NCI-H460 (cell line): Measurements from ENCODE around the gene VAV2. TPM values are rescaled to one million over a fixed set of nuclear protein-coding genes. Genes with fewer than 3 reads are reported as not detected.

Experiments
- DNase-seq: peaks from one replicate; pipeline ENCODE4 v3.0.0-alpha.2; 2016; ENCODE audit warnings: low read depth; ENCODE audit errors: extremely low read depth
- total RNA-seq: library from RNA; depleted of rRNA; stranded (reverse); fragments of >200 nt; shearing (Covaris generic); gene quantifications from 2 replicates; pipeline ENCODE4 v1.2.3, GENCODE V29; 2014

The VAV2 gene
- total RNA-seq, 1 experiment from 2014 or later = 6.0 TPM

DNA sequence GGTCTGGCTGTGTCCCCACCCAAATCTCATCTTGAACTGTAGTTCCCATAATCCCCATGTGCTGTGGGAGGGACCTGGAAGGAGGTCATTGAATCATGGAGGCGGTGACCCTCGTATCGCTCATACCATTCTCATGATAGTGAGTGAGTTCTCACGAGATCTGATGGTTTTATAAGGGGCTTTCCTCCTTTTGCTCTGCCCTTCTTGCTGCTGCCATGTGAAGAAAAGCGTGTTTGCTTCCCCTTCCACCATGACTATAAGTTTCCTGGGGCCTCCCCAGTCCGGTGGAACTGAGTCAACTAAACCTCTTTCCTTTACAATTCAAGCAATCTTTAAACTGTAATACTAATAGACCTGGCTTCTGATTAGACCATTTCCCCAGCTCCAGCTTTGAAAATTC is 161.8 kb downstream of the VAV2 start:
- DNase-seq = no peak

DNA sequence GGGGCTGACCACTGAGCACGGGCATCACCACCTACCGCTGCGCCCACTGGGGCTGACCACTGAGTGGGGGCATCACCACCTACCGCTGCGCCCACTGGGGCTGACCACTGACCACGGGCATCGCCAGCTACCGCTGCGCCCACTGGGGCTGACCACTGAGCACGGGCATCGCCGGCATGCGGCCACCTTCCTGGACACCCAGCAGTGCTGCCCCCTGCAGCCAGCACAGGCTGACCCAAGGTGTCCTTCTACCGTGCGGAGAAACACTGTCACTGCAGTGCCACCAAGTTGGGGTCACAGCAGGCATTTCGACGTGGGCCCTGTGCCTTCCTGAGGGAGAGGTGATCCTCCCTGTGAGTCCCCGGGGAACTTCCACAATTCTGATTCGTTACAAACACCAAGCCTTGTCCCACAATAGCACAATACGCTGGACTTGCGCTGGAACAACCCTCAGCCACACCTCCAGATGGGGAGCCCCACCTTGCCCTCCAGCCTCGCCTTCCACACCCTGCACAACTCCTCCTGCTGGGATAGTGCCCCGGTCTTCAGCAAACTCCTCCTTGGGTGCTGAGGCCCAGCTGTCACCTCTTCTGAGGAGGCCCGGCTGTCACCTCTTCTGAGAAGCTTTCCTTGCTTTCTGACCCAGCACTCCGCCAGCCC is 163.7 kb downstream of the VAV2 start:
- DNase-seq = no peak

DNA sequence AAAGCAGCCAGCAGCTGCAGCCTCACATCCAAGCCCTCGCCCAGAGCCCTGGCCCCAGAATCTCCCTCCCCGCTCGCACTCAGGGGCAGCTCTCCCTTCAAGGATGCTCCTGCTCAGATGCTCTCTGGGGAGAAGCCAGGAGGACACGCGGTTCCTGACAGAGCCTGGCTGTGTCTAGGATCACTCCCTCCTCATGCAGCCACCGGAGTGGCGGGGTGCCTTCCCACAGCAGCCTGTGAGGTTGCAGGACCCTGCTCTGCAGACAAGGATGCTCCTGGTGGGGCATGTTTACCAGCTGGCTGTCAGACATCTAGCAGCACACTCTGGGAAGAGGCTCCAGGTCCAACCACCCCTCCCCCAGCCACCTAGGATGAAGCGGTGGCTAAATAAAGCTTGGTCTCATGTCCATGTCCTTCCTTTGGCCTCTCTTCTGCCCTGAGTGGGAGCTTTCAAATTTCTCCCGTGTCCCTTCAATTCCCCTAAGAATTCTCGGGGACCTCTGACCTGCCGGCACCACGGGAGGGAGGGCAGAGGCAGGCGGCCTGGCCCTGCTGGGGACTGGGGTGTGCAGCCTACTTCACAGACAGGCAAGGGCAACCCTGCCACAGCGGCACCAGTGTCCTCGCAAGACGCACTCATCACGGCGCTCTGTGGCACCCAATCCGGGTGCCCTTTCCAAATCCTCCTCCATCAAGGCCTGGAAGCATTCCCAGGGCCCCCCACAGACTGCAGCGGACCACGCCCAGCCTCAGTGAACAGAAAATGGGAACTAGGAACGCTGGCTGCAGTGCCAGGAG is 165.6 kb downstream of the VAV2 start:
- DNase-seq = no peak

DNA sequence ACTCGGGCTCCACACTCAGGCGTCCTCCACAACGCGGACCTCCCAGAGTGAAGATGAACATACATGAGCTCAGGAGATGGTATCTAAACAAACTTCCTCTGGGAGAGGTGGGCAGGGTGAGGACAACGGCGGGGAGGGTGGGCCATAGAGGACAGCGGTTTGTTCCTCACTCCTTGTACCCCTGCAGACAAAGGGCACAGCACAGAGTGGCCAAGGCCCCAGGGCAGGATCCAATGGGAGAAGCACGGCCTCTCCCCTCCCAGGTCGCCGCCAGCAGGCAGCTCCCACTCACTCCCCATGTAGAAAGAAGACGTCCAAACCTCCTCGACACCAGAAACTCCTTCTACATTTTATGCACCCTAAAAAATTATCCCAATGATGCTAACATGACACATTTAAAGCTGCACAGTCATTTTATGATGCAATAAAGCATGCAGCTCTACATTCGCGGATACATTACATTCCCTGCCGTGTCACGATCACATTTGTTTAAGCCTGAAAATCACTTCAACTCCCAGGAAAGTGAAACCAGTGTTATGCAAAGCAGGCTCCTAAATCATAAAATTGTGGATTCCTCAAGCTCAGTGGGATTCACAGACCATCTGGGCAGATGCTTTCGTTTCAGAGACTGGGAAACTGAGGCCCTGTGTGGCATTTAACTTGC is 166.4 kb downstream of the VAV2 start:
- DNase-seq = no peak

DNA sequence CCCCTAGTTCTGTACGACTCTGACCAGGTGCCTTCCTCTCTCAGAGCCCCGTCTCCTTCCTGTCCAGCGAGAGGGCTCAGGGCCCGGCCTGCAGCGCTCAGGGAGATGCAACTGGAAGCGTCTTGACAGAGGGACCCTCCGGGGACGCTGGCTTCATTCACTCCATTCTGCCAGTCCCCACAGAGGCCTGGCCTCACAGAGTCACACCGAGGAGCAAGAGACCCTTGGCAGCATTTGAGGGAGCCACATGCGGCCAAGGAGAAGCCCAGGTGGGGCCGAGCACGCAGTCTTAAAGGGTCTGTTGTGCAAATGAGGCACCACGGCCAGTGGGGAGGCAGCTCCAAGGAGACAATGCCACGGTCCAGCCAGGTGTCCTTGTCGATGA is 167.3 kb downstream of the VAV2 start:
- no peak for DNase-seq

DNA sequence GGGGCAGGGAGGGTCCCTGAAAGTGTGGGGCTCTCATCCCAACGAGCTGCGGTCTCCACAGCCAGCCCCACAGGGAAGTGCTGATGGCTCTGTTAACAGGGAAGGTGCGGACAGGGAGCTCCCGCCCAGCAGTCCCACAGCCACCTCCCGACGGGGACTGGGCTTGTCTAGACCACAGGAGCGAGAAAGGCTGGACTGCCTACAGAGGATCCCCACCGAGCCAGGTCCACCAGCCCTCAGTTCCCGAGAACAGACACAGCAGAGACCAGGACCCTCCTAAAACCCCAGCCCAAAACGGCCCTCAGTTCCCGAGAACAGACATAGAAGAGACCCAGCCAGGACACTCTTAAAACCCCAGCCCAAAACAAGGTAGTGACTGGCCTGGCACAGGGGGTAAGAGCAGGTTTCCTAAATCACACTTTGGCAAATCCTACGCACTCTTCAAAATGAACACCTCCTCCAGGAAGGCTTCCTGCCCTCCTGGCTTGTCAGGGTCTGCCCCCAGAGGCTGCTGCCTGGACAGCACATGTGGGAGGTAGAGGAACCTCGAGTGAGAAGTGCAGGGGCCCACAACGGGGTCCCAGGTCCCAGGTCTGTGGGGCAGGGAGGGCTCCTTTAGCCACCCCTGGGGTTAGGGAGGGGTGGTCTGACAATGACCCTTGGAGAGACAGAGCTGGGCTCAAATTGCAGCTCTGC is 167.9 kb downstream of the VAV2 start:
- no peak for DNase-seq

DNA sequence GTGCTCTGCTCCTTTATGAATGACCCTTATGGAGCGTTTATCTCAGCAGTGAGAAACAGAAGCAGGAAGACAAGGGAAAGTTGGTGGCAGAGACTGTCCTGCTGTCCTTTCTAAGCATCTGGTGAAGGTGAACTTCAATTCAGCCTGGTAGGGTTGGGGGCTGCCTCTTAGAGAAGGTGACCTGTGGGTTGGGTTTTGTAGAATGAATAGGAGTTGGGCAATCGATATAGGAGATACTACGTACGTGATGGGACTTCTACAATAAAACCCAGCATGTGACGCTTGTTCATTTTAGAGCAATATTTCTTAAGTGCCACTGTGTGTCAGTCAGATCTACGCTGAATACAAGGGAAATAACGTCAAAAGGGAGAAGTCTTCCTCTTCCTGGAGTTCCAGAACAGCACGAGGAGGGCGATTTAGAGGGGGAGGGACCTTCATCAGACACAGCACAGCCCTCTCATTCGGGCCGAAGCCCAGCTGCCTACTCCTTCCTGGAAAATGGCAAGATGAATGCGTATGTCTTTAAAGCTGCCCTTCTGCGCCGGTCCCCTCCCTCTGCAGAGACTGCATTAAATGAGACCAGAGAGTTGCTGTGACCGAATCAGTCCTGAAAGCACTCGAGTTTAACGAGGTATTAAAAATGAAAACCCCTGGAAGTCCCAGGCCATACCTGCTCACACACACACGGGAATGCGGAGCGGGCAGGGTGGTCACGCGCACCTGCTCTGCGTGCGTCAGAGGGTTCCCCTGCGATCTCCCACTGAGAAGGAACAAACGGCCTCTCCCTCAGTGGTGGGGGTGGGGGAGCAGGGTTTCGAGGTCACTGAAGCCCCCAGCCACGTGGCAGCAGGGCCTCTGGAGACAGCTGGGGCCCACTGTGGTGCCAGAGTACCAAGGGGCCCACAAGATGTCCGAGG is 168.7 kb downstream of the VAV2 start:
- DNase-seq = no peak

DNA sequence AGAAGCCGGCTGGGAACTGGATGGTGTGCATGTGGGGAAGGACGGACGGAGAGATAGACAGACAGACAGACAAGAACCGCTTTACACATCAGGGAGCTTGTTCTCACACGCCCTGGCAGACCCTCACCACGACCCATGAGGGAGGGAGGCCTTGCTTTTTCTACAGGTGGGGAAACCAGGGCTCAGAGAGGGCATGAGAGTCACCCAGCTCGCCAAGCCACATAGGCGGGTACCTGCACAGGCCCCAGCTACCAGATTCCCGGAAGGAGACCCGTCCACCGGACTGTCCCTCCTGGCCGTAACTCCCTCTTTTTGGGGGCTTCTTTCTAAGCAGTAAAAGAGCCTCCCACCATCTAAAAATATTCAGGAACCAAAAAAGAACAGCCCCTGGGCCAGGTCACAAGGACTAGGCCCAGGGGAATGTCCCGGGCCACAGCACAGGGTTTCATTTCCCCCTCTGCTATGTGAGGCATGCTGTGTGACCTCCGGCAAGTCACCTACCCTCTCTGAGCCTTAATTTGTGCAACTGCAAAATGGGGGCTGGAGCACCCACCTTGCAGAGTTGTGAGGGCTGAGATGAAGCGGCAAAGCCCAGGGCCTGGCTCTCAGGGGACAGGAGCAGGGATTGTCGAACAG is 169.6 kb downstream of the VAV2 start:
- no peak for DNase-seq

DNA sequence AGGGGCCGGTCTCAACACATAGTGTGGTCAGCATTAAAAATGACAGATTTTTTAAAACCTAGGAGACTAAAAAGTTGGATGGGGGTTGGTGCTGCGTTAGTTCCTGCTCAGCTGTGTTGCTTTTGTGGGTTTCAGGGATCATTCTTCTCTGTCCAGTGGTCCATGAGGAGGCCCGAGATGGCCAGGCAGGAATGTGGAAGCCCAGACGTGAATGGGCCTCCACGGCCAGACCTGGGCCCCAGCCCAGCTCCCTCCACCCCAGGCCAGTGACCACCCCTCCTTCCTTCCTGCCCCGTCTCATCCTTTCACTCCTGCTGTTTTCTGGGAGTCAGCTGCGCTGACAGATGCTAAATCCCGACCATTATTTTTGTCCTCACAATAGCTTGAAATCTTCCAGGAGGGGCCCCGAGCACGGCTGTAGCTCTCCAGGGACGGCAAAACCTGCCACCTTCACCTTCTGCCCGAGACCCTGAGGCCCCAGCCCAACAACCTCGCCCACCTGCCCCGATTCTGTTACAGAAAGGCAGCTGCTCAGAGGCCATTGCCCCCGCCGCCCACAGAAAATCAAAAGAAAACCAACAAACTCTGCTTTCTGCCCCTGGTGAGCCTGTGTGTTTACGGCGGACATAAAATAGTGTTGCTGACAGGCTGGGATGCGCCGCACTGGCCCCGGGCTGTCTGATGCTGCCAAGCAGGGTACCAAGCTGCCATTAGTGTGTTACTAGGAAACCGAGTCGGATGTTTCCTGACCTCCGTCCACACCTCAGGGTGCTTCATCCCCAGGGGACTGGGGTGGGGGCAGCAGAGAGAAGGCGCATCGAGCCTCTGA is 170.3 kb downstream of the VAV2 start:
- DNase-seq = no peak

DNA sequence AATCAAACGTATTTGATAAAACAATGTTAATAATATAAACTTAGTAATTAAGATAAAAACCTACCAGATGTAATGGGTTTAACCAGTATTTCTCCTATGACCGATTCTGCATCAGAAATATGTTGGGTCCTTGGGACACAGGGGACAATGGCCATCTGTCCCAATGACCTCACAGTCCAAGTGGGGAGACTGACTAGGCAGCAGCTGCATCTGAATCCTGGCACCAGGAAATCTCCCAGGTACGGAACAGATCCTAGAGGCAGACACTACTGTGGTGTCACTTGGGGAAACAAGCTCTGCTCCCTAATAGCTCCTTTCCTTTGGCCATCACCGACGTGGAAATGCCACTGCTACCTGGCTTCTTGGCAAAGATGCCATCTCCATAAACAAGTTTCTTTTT is 172.2 kb downstream of the VAV2 start:
- no peak for DNase-seq

DNA sequence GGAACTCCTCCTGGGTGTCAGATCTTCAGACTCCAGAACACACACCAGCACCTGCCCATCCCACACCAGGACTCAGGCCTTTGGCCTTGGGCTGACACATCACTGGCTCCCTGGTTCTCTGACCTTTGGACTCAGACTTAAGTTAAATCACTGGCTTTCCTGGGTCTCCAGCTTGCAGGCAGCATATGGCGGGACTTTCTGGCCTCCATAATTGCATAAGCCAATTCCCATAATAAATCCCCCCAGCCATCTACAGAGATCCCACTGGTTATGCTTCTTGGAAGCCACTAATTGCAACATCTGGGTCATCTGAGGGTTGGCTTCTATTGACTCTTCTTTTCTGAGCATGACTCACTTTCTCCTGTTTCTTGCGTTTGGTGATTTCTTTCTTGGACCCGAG is 173.7 kb downstream of the VAV2 start:
- no peak for DNase-seq

DNA sequence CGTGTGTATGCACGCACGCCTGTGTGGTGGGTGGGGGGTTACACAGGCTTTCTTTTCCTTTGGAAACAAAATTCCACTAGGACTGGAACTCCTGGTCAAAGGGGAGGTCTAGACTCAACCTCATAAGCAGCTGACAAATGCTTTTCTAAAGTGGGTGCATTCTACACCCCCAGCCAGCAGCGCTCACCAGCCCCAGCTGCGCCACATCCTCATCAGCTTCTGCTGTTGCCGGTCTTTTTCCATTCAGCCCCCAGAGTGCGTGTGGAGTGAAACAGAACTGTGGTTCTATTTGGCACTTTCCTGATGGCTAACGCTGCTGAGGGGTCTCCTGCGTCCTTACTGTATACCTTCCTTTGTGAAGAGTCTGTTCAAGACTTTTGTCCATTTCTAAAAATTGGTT is 176.3 kb downstream of the VAV2 start:
- DNase-seq = no peak

DNA sequence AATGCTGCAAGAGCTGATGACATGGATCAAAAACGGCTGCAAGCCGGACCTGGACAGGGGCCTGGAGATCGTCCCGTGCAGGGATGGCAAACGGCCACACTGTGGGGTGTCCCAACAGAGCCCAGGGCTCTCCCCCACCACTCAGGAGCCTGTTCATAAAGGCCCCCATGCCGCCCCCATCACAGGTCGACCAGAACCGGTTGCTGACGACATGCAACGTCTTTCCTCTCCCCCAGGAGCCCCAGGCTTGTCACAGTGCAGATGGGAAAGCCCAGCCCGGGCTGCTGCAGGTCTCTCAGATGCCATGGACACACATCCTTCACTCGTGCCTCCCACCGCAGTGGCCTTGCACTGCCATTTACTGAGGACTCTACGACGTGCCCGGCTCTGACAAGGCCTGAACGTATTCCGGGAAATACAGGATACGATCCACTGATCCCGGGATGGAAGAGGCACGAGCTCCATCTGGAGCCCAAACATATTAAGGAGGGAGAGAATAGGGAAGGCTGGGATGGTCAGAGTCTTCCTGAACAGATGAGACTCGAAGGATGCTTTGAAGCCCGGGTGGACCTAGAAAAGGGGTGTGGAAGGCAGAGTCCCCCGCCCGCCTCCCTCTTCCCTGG is 177.4 kb downstream of the VAV2 start:
- DNase-seq = no peak

DNA sequence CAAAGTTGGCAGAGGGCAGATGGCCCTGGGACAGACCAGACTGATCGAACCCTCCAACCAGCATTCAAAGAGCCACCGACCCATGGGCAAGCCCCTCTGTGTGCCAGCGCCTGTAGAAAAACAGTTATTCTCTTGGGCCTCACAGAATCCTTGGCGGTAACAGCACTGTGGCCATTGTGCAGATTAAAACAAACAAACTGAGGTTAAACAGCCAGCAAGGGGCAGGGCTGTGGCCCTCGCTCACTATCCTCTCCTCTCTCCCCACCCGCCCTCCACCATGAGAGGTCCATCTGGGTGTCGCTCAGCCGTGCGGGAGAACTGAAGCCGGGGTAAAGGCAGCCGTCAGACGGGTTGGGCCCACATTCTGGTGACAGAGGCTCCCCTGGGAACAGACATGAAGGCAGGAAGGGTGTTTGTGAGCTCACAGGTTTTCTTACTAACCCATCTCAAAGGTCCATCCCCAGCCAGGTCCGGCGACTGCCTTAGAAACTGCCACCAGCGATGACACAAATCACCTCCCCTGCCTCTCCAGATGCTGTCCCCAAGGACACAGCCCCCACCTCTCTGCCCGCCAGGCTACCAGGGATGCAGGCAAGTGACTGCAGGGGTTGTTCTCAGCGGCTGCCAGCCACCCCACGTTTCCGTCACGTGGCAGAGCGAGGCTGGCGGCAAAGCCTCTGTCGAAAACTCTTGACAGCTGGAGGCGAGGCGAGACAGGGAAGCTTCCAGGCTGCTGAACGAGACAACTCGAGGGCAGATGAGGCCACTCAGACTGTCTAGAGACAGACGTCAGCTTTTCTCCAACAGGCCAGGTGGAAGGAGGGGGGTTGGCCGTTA is 178.2 kb downstream of the VAV2 start:
- no peak for DNase-seq

DNA sequence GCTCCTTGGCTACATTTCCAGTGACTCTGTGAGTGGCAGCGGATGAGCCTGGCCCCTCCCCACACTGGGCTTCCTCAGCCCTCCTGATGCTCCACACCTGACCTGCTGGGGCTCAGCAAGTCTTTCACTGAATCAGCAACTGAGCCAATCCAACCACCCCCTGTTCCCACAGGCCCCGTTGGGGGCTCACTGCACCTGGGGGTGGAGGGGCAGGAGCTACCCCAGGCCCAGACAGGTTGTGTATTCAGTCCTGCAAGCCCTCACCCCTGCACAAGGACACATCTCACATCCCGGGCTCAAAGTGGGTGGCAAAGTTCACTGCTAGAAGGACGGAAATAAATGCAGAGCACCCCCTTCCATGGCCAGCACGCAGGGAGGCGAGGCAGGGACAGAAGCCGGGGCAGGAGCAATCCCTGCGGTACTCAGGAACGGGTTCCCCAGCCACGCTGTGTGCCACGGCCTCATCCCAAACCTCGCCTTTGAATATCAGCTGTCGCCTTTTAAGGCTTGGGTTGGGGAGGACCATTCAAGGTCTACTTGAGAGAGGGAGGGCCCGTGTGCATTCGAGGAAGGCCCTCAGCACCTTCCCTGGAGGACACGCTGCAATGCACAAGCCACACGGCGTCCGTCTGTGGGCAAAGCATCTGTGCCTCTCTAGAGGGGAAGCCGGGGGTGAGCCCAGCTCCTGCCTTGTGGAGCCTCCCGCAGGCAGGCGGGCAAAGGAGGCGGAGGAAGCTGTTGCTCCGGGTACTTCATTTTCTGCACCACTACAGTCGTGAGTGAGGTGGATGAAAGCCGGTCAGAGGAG is 179.0 kb downstream of the VAV2 start:
- DNase-seq = no peak

DNA sequence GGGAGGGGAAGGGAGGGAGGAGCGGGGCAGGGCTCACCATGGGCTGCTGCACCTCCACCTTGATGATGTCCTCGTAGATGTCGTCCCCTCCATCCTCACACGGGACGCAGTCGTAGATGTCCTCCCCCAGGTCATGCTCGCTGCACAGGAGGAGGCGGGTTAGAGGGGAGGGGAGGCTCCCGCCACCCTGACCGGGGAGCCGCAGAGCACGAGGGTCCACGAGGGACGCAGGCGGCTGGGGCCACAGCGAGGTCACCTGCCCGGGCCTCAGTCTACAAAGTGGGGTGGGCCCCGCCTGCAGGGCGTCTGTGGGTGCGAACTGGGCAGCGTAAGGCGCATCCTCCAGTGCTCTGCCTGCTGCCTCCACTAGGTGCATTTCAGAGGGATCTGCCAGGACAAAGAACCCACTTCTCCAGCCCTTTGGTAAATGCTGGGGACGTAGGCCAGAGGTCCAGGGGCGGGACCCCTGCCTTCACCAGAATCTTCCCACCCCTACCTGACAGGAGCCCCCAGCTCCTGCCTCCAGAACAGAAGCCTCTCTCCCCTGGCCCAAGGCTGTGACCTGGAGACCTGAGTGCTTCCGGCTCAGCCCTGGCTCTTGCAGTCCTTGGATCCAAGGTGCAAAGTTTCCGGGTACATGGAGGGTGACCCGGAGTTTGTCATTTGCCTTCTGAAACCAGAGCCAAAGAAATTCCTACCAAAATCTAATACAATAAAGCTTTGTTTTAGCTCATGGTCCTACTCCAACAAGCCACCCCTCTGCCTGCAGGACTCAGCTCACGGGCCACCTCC is 179.9 kb downstream of the VAV2 start:
- DNase-seq = no peak
